GM18867 (cell line): Measurements from ENCODE around the gene SLC43A3.

Experiments
- ATAC-seq: cut with Tn5 transposase; IDR thresholded peaks from one replicate; pipeline ENCODE4 v1.9.1; 2021; ENCODE audit warnings: mild to moderate bottlenecking, moderate library complexity; ENCODE audit not compliant: unreplicated experiment

The SLC43A3 gene

GRCh38 chr11:57430952-57431351, 4.0 kb upstream of the SLC43A3 start:
- no peak for ATAC-seq

DNA sequence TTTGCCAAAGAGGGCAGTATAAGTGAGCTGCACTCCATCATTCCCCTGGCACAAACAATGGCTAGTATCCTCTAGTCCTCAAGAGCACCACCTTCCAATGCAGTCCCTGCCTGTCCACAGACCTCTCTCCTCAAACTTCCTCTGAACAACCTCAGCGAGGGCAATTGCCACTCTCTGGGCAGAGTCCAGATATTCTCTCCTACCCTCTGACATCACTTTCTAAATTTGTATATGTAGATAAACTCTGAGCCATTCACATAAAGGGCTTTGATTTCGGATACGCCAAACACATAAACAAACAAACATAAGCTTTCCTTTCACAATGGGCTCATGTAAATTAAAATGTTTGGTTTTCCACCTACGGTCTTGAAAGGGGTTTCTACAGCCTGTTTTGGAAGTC, 3.0 kb upstream of the SLC43A3 start:
- no peak for ATAC-seq

DNA sequence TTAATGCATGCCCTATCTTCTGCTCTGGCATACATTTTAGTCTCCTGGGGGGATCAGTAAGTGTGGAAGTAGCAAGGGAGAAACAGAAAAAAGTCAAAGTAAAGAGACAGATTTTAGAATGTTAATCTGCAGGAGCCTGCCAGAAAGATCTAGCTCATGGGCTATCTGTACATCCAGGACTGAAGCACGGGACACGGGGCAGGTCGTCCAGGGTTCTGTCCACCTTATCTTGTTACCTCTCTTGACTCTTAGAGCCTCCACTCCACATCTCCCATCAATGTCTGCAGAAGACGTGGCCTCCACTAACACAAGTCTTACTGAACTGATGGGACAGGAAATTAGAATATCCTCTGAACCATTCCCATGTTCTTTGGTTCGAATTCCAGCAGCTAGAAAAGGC, 1.7 kb upstream of the SLC43A3 start:
- no peak for ATAC-seq

GRCh38 chr11:57427727-57428082, 784 bp upstream of the SLC43A3 start:
- ATAC-seq: no peak

DNA sequence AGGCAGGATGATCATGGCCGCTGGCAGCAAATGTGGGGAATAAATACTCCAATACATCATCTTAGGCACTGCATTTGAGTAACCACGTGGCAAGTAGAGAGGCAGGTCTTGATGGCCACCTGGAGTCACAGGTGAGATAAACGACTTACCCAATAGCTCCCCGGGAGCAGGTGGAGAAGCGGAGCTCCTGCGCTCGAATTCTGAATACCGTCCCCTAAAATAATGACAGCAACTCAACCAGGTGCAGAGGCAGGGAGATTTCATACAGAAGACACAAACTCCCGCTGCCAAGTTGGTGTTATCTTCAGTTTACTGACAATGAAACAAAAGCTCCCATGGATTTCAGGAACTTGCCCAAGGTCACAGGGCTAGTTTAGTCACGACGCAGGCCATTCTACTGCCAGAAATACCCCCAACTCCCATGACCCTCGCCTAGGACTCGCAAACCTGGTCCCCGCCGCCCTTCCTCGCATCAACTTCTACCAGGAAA, 437 bp downstream of the SLC43A3 start:
- ATAC-seq: no peak

DNA sequence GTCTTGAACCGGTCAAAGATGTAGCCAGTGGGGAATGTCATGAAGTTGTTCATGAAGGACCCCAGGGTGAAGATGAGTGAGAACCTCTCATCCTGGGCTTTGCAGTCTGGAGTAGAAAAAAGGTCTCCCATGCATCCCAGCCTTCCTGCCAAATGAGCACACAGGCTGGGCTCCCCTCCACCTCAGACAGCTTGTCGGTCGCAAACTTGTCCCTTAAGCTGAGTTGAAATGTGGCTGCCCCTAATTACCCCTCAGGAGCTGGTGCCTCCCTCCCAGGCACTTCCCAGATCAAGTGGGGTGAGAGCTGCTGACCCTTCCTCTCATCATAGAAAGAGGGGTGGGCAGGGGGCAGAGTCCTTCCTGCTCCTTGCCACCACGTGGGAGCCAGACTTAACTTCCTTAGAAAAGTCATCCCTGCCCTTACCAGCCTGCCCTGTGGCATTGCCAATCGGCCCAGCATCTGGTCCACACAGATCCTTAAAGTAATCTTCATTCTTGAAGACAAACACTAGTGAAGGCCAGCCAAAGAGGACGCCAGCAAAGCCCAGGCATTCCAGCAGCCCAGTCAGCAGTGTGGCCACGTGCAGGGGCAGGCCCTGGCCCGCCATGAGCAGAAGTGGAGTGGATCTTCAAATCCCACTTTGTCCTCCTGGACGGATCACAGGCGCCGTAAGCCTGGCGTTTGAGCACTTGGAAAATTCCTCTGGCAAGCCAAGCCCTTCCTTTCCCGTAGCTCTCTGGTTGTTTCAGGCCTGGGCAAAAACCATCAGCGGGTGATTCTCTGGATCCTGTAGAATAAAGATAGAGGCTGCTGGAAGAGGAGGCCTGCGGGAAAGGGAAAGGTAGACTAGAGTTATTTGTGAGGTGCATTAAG, 1.1 kb downstream of the SLC43A3 start:
- no peak for ATAC-seq

GRCh38 chr11:57424792-57425564, 1.9 kb downstream of the SLC43A3 start:
- peak; percentile 88 for ATAC-seq

DNA sequence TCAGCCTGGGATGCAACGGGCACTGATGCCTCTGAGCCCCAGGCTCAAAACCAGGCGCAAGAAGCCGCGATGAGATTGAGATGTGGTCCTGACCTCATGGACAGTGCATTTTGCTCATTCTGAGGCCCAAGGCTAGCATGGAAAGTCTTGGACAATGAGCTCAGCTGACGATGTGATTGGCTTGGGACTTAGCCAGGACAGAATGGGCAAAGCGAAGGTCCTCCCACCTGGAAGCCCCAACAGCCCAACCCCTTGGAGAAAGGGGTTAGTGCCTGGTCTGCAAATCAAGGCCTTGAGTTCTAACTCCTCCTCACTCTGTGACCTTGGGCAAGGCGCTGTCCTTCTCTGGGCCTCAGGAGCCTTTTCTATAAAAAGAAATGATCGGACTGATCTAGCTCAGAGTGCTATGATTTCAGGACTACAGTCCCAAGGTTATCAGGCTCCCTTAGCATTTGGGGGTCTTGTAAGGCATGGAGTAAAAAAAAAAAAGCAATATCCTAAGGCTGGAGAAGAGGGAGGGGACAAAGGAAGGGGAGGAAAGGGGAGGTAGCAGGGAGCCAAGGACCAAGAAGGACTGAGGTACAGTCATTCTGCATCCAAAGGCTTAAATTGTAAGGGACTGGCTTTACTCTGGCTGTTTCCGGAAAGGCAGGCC, 2.7 kb downstream of the SLC43A3 start:
- no peak for ATAC-seq

- no peak for ATAC-seq
These were observed 4.3 kb downstream of the SLC43A3 start for GRCh38 chr11:57422669-57423068.

- no peak for ATAC-seq
These were observed 5.1 kb downstream of the SLC43A3 start for GRCh38 chr11:57421805-57422204.

- no peak for ATAC-seq
These were observed 5.9 kb downstream of the SLC43A3 start for GRCh38 chr11:57421066-57421465.

- ATAC-seq: no peak
These were observed 7.8 kb downstream of the SLC43A3 start for GRCh38 chr11:57419146-57419545.

DNA sequence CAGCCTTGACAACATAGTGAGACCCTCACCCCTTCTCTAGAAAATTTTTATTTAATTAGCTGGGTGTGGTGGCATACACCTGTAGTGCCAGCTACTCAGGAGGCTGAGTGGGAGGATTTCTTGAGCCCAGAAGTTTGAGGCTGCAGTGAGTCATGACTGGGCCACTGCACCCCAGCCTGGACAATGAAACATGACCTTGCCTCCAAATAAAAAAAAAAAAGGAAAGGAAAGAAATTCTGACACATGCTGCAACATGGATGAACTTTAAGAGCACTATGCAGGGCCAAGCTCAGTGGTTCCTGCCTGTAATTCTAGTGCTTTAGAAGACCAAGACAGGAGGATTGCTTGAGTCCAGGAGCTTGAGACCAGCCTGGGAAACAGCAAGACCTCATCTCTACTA, 8.8 kb downstream of the SLC43A3 start:
- ATAC-seq: no peak

GRCh38 chr11:57417056-57417455, 9.9 kb downstream of the SLC43A3 start:
- no peak for ATAC-seq

DNA sequence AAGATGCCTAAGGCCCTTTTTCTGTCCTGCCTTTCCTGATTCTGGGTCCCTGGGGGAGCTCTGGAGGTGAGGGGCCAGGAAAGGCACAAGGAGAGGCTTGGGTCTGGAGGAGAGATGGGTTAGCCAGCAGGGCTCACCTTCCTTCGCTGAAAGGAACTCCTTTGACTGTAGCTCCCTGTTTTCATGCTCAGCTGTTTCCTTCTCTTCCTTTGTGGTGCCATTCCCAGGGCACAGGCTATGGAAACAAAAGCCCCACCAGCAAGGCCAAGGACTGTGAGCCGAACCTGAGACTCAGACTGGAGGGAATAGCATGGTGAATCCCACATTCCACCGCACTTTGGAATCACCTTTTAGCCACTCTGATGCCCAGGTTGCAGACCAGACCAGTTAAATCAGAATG, 10.5 kb downstream of the SLC43A3 start:
- ATAC-seq: no peak

GRCh38 chr11:57414612-57415212, 12.2 kb downstream of the SLC43A3 start:
- ATAC-seq: no peak

DNA sequence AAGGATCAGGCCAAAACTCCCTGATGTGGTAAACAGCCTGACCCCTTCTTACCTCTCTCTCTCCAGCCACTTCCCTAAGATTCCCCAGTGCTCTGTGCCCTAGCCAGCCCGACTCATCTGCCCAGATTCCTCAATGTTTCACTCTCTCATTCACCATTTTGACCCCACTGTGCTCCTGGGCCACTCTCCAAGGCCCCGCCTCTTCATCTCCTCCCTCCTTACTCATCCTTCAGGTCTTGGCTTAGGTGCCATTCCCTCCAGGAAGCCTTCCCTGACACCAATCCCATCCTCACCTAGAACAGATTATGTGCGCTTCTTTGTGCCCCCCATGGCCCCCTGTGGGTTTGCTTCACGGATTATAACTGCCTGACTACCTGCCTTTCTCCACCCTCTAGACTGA, 13.2 kb downstream of the SLC43A3 start:
- no peak for ATAC-seq

DNA sequence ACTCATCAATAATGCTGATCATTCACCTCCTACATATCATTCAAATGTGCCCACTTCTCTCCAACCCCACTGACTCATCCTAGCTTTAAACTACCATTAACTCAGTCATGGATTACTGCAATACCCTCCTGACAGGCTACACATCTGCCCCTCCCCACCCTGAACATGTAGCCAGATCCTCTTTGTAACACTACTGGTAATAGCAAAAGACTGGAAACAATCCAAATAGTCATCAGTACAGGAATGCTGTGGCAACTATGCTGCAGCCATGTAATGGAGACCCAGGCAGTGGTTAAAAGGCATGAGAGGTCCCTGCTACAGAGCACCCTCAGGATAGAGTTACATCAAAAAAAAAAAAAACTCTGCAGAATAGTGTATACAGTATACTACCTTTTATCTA, 16.6 kb downstream of the SLC43A3 start:
- no peak for ATAC-seq

GRCh38 chr11:57409321-57410100, 17.4 kb downstream of the SLC43A3 start:
- no peak for ATAC-seq

DNA sequence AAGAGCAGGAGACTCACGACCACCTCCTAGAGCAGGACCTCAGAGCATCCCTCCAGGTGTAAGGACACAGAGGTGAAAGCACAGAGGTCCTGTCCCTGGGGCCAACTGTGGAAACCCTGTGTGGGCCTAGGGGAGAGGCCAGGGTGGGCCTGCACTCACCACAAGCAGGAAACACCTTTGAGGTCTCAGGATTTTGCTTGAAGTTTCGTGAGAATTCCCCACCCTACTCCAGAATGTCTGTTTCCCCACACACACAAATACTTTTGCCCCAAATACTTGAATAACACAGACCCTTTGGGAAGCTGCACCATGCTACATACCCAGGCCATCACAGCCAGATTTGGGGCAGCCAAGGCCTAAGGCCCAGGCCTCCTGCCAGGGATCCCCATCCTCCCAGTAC, 18.1 kb downstream of the SLC43A3 start:
- ATAC-seq: no peak
